PC-3 (cell line): ENCODE results near the gene SUSD3. TPM values are rescaled to one million over a fixed set of nuclear protein-coding genes. Genes with fewer than 3 reads are reported as not detected.

Experiments used
- ATAC-seq: fragments of 200-7000 bp; cut with Tn5 transposase; 2 replicates; pipeline ENCODE4 v1.9.1; 2020; ENCODE audit warnings: mild to moderate bottlenecking, moderate library complexity
- BruUV-seq: library from RNA; stranded (reverse); fragments of 400-500 nt; replicated peaks from 2 replicates; lab custom pipeline; 2021; lab: Mats Ljungman, UMichigan
- CTCF ChIA-PET: fragments of 300-600 bp; sonication (Branson Sonifier 250); formaldehyde crosslinking; loops from one replicate; lab custom pipeline; 2022; ENCODE audit warnings: antibody characterized with exemption; lab: Charles Lee
- POLR2A ChIA-PET: fragments of 300-600 bp; sonication (Branson Sonifier 250); formaldehyde crosslinking; loops from one replicate; lab custom pipeline; 2022; ENCODE audit warnings: antibody characterized with exemption; ENCODE audit not compliant: unreplicated experiment; lab: Charles Lee
- DNase-seq: peaks from one replicate; pipeline ENCODE4 v3.0.0-alpha.2; 2015
- H2AFZ ChIP-seq: fragments of 300-600 bp; sonication (generic); 2 replicates; pipeline ENCODE4 v1.6.0; 2016; ENCODE audit warnings: antibody characterized with exemption, low read length
- H3F3A ChIP-seq: fragments of 300-600 bp; sonication (generic); one replicate; pipeline ENCODE4 v1.6.0; 2017; ENCODE audit warnings: antibody characterized with exemption, low read length, control low read depth, mild to moderate bottlenecking; ENCODE audit not compliant: unreplicated experiment
- H3K27ac ChIP-seq: fragments of 300-600 bp; sonication (generic); 2 replicates; pipeline ENCODE4 v1.5.1; 2016; ENCODE audit warnings: mild to moderate bottlenecking, low read length
- H3K27me3 ChIP-seq: fragments of 300-600 bp; sonication (generic); 2 replicates; pipeline ENCODE4 v1.6.1; 2016; ENCODE audit warnings: low read length, mixed read lengths
- H3K36me3 ChIP-seq: fragments of 300-600 bp; sonication (generic); 2 replicates; pipeline ENCODE4 v1.6.1; 2016; ENCODE audit warnings: low read depth, mixed run types, low read length, mixed read lengths
- H3K4me1 ChIP-seq: fragments of 300-600 bp; sonication (generic); 2 replicates; pipeline ENCODE4 v1.5.1; 2016; ENCODE audit warnings: low read length; ENCODE audit not compliant: insufficient read depth
- H3K4me2 ChIP-seq: fragments of 300-600 bp; sonication (generic); 2 replicates; pipeline ENCODE4 v1.6.0; 2016; ENCODE audit warnings: low read length
- H3K4me3 ChIP-seq: fragments of 300-600 bp; sonication (generic); 2 replicates; pipeline ENCODE4 v1.5.1; 2016; ENCODE audit warnings: mild to moderate bottlenecking, low read length, mixed read lengths
- H3K79me2 ChIP-seq: fragments of 300-600 bp; sonication (generic); 2 replicates; pipeline ENCODE4 v1.6.1; 2017; ENCODE audit warnings: low read length, mixed read lengths
- H3K9ac ChIP-seq: fragments of 300-600 bp; sonication (generic); 2 replicates; pipeline ENCODE4 v1.6.0; 2016; ENCODE audit warnings: mild to moderate bottlenecking, low read length
- H3K9me2 ChIP-seq: fragments of 300-600 bp; sonication (generic); replicated peaks from 2 replicates; pipeline ENCODE4 v1.6.1; 2016; ENCODE audit warnings: mixed run types, low read length, mixed read lengths
- H3K9me3 ChIP-seq: fragments of 300-600 bp; sonication (generic); 2 replicates; pipeline ENCODE4 v1.6.1; 2016; ENCODE audit warnings: low read length, mixed read lengths
- H4K20me1 ChIP-seq: fragments of 300-600 bp; sonication (generic); 2 replicates; pipeline ENCODE4 v1.6.1; 2016; ENCODE audit warnings: low read length, mixed read lengths
- EZH2 ChIP-seq: fragments of 300-600 bp; sonication (generic); IDR thresholded peaks from one replicate; pipeline ENCODE4 v1.6.1; 2017; ENCODE audit warnings: antibody characterized with exemption, mild to moderate bottlenecking, low read length; ENCODE audit not compliant: unreplicated experiment
- EZH2phosphoT487 ChIP-seq: fragments of 300-600 bp; sonication (generic); IDR thresholded peaks from 2 replicates; pipeline ENCODE4 v1.6.1; 2018; ENCODE audit warnings: mild to moderate bottlenecking, antibody characterized with exemption, low read length, borderline replicate concordance
- intact Hi-C: fragments of 100-400 bp; cut with micrococcal nuclease; formaldehyde crosslinking; loops from 2 replicates; pipeline ENCODE4 v1.9.0; 2023
- total RNA-seq: library from RNA; depleted of rRNA; stranded (reverse); fragments of >200 nt; gene quantifications from 2 replicates; pipeline ENCODE4 v1.2.3, GENCODE V29; 2014
- TF ChIP-seq, protein P1 (sequence below): fragments of 300-600 bp; sonication (generic); conservative IDR thresholded peaks from 2 replicates; pipeline ENCODE4 v1.5.1; 2017; ENCODE audit warnings: antibody characterized with exemption, low read depth, mild to moderate bottlenecking, low read length

The SUSD3 gene
- total RNA-seq, 1 experiment from 2014 or later, result 13.4 TPM

DNA sequence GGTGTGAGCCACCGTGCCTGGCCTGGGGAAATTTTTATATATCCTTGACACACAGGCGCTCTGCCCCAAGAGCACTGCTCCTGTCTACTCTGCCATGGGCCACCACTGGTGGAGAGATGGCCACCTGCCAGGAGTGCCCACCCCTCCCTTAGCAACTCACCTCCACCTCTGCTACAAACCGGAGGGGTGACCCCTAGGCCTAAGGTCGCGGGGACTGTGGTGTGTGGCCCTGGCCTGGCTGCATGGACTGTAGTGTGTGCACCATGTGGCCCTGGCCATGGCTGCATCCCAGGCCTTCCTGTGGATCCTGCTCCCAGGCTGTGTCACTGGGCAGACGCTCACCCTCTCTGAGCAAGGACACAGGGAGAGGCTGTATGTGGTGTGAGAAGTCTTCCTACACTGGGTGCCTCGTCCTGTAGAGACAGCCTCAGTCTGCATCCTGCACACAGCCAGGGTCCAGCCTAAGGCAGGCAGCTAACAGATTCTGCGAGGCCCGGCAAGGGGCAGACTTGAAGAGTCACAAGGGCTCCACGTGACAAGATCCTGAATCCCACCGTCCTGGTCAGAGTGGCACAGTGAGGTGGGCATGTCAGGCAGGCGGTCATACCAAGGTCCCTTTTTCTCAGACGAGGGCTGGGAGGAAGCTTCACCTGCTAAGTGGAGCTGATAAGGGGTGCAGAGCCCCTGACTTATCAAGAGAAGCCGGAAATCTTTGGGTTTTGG, 65.2 kb downstream of the SUSD3 start:
- Histone ChIP-seq H3K27me3 (no peaks in the 10 kb centered on the region), H3K9me3 (no peaks in the 10 kb centered on the region), H3K4me1 (peaks cover 12% of the 10 kb centered on the region), H4K20me1 (no peaks in the 10 kb centered on the region), H3K4me2 (no peak overlapping the region), H3K36me3 (no peaks in the 10 kb centered on the region), H2AFZ (no peak overlapping the region), H3K27ac (no peak overlapping the region), H3K79me2 (no peaks in the 10 kb centered on the region), H3K4me3 (no peak overlapping the region), H3F3A (no peaks in the 10 kb centered on the region), H3K9me2 (no peaks in the 10 kb centered on the region), H3K9ac (no peak overlapping the region)
- ChIA-PET POLR2A (no interaction called here), CTCF (no interaction called here)
- intact Hi-C loops, result no loop called here
- ATAC-seq, result no peak
- BruUV-seq, result no TSS peak
- TF ChIP-seq EZH2, result no peak
- TF ChIP-seq, protein P1, sequence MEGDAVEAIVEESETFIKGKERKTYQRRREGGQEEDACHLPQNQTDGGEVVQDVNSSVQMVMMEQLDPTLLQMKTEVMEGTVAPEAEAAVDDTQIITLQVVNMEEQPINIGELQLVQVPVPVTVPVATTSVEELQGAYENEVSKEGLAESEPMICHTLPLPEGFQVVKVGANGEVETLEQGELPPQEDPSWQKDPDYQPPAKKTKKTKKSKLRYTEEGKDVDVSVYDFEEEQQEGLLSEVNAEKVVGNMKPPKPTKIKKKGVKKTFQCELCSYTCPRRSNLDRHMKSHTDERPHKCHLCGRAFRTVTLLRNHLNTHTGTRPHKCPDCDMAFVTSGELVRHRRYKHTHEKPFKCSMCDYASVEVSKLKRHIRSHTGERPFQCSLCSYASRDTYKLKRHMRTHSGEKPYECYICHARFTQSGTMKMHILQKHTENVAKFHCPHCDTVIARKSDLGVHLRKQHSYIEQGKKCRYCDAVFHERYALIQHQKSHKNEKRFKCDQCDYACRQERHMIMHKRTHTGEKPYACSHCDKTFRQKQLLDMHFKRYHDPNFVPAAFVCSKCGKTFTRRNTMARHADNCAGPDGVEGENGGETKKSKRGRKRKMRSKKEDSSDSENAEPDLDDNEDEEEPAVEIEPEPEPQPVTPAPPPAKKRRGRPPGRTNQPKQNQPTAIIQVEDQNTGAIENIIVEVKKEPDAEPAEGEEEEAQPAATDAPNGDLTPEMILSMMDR, result no peak
- no peak for TF ChIP-seq EZH2phosphoT487
- no peak for DNase-seq

DNA sequence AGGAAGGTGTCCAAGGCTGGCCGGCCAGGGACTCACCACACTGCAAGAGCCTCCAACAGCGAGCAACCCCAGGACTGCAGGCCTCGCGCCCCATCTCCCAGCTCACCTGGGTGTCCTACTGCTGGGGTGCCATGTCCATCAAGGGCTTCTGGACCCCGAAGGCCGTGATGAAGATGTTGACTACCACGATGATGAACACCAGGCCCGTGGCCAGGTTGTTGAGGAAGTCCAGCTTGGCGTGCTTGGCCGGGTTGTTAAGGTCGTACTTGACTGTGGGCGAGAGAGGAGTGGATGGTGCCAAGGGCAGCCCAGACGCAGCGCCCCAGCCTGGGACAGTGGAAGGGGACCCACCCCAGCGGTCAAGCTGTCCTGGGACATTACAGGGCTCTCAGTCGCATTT, 66.3 kb downstream of the SUSD3 start:
- BruUV-seq, result no TSS peak
- Histone ChIP-seq H3K9me2 (no peaks in the 10 kb centered on the region), H3K9ac (no peak overlapping the region), H3K36me3 (no peaks in the 10 kb centered on the region), H2AFZ (no peak overlapping the region), H3K27me3 (no peaks in the 10 kb centered on the region), H3K4me1 (peaks cover 7% of the 10 kb centered on the region), H3K9me3 (no peaks in the 10 kb centered on the region), H3K4me2 (no peak overlapping the region), H3K4me3 (no peak overlapping the region), H3K27ac (no peak overlapping the region), H3K79me2 (no peaks in the 10 kb centered on the region), H4K20me1 (no peaks in the 10 kb centered on the region), H3F3A (no peaks in the 10 kb centered on the region)
- CTCF ChIA-PET, result no interaction called here
- intact Hi-C loops, result no loop called here
- DNase-seq (no peak), ATAC-seq (no peak)
- POLR2A ChIA-PET, result no interaction called here
- TF ChIP-seq EZH2phosphoT487, result no peak
- TF ChIP-seq, protein P1, result no peak
- TF ChIP-seq EZH2, result no peak

DNA sequence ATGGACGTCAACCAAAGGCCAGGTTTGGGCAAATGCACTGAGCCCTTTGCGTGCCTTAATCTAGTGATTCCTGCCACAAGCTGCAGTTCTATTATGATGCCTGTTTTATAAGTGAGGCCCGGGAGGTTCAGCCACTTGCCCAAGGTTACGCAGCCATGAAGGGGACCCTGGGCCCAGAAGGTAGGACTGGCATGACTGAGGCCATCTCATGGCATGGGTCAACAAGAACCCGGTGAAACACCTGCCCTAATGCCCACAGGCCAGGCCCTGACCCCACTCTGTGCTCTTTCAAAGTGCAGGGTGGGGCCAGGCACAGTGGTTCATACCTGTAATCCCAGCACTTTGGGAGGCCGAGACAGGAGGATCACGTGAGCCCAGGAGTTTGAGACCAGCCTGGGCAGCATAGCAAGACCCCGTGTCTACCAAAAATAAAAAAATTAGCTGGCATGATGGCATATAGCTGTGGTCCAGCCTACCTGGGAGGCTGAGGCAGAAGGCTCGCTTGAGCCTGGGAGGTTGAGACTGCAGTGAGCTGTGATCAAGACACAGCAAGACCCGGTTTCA, 66.9 kb downstream of the SUSD3 start:
- Histone ChIP-seq H3K36me3 (no peaks in the 10 kb centered on the region), H3K4me1 (peaks cover 1% of the 10 kb centered on the region), H3K27me3 (no peaks in the 10 kb centered on the region), H3K4me3 (no peak overlapping the region), H3K79me2 (no peaks in the 10 kb centered on the region), H3K4me2 (no peak overlapping the region), H3K9me2 (no peaks in the 10 kb centered on the region), H3K9me3 (no peaks in the 10 kb centered on the region), H4K20me1 (no peaks in the 10 kb centered on the region), H3K27ac (no peak overlapping the region), H2AFZ (no peak overlapping the region), H3K9ac (no peak overlapping the region), H3F3A (no peaks in the 10 kb centered on the region)
- no TSS peak for BruUV-seq
- ATAC-seq (no peak), DNase-seq (no peak)
- TF ChIP-seq EZH2, result no peak
- TF ChIP-seq, protein P1, result no peak
- TF ChIP-seq EZH2phosphoT487, result no peak
- POLR2A ChIA-PET, result no interaction called here
- intact Hi-C loops, result no loop called here
- CTCF ChIA-PET, result no interaction called here
